Measurements from ENCODE around the gene ATP10A. TPM values are rescaled to one million over a fixed set of nuclear protein-coding genes. Genes with fewer than 3 reads are reported as not detected.

Gene ATP10A
- total RNA-seq, 1 donor from 2014 or later = 7.6 TPM

GRCh38 chr15:25899870-25900269, 36.7 kb upstream of the ATP10A start:
- Histone ChIP-seq H3K4me3 (ENCODE audit: low read depth, low read length) (no peak overlapping the region), H3K27me3 (ENCODE audit: control insufficient read depth, insufficient read depth, low read length) (no peaks in the 10 kb centered on the region), H3K36me3 (ENCODE audit: control insufficient read depth, insufficient read depth, low read length) (no peaks in the 10 kb centered on the region)
- DNase-seq (ENCODE audit: low read depth) = no peak
- no peak for TF ChIP-seq CTCF (IDR thresholded peaks at IDR 0.05; ENCODE audit: insufficient read depth, low read length, poor library complexity, severe bottlenecking)

DNA sequence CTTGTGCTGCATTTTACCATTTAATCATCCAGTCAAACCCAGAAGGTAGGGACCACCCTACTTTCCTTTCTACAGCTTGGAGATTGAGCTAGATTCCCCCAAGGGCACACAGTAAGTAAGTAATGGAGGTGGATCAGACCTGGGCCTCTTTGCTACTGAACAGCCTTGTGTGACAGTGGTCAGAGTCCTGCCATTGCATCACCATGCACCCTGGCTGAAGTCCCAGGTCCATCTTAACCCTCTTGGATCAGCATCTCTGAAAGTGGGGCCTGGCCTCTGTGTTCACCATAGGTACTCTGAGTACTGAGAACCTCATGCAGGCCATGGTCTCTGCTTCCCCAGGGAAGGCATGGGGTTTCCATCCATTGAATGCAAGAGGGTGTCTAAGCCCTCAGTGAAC, 34.5 kb upstream of the ATP10A start:
- Histone ChIP-seq H3K27me3 (ENCODE audit: control insufficient read depth, insufficient read depth, low read length) (no peaks in the 10 kb centered on the region), H3K36me3 (ENCODE audit: control insufficient read depth, insufficient read depth, low read length) (no peaks in the 10 kb centered on the region), H3K4me3 (ENCODE audit: low read depth, low read length) (no peak overlapping the region)
- no peak for TF ChIP-seq CTCF (IDR thresholded peaks at IDR 0.05; ENCODE audit: insufficient read depth, low read length, poor library complexity, severe bottlenecking)
- no peak for DNase-seq (ENCODE audit: low read depth)

DNA sequence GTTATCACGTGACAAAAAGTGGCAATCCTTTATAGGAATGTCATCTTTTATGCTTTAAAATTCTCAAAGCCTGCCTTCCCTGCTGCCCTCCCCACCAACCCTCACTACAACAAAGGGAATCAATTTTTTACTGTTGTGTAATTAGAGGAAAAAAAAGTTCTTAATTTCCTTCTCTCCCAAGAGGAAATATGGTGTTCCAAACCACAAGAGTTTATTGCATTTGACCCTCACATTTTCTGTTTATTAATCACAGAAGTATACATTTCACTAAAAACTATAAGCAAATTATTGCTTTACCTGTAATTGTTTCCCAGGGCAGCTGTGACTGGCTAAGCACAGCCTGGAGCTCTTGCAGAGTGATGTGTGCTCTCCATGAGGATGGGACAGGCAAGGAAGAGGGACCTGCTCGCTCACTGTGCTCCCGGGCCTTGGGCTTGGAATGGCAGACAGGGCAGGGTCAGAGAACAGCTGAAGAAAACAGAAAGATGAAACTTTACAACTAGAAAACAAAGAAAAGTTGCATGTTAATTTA, 31.3 kb upstream of the ATP10A start:
- Histone ChIP-seq H3K27me3 (ENCODE audit: control insufficient read depth, insufficient read depth, low read length) (no peaks in the 10 kb centered on the region), H3K4me3 (ENCODE audit: low read depth, low read length) (no peak overlapping the region), H3K36me3 (ENCODE audit: control insufficient read depth, insufficient read depth, low read length) (no peaks in the 10 kb centered on the region)
- no peak for DNase-seq (ENCODE audit: low read depth)
- no peak for TF ChIP-seq CTCF (IDR thresholded peaks at IDR 0.05; ENCODE audit: insufficient read depth, low read length, poor library complexity, severe bottlenecking)

GRCh38 chr15:25893596-25893995, 30.5 kb upstream of the ATP10A start:
- Histone ChIP-seq H3K36me3 (ENCODE audit: control insufficient read depth, insufficient read depth, low read length) (no peaks in the 10 kb centered on the region), H3K27me3 (ENCODE audit: control insufficient read depth, insufficient read depth, low read length) (no peaks in the 10 kb centered on the region), H3K4me3 (ENCODE audit: low read depth, low read length) (no peak overlapping the region)
- DNase-seq (ENCODE audit: low read depth) = no peak
- no peak for TF ChIP-seq CTCF (IDR thresholded peaks at IDR 0.05; ENCODE audit: insufficient read depth, low read length, poor library complexity, severe bottlenecking)

- Histone ChIP-seq H3K4me3 (ENCODE audit: low read depth, low read length) (no peak overlapping the region), H3K36me3 (ENCODE audit: control insufficient read depth, insufficient read depth, low read length) (no peaks in the 10 kb centered on the region), H3K27me3 (ENCODE audit: control insufficient read depth, insufficient read depth, low read length) (no peaks in the 10 kb centered on the region)
- peak; percentile 72 for DNase-seq (ENCODE audit: low read depth)
- no peak for TF ChIP-seq CTCF (IDR thresholded peaks at IDR 0.05; ENCODE audit: insufficient read depth, low read length, poor library complexity, severe bottlenecking)
Observed at GRCh38 chr15:25892126-25892525, 29.0 kb upstream of the ATP10A start.

DNA sequence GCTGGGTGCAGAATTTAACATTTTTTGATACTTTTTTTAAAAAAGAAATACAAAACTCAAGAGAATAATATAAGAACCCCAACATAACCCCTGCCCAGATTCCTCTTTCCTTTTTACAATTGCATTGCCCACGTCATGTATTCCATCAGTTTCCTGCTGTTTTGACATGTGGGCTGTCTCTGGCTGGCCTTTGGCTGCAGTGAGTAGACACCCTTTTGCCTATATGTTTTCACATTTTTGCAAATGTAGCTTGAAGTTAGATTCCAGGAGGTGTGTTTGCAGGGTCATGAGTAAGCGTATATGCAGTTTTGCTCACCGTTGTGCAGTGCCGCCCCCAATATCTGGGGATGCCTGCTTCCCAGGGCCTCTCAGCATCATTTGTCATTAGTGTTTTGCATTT, 28.0 kb upstream of the ATP10A start:
- no peak for TF ChIP-seq CTCF (IDR thresholded peaks at IDR 0.05; ENCODE audit: insufficient read depth, low read length, poor library complexity, severe bottlenecking)
- no peaks in the 10 kb centered on the region for H3K27me3 ChIP-seq (ENCODE audit: control insufficient read depth, insufficient read depth, low read length)
- no peak for DNase-seq (ENCODE audit: low read depth)
- H3K36me3 ChIP-seq (ENCODE audit: control insufficient read depth, insufficient read depth, low read length) = no peaks in the 10 kb centered on the region
- H3K4me3 ChIP-seq (ENCODE audit: low read depth, low read length) = no peak overlapping the region

Data from kidney epithelial cell (primary cell).